ENCODE measurements around the gene KIAA0040.

GRCh38 chr1:175217721-175218531, 25.4 kb upstream of the KIAA0040 start:
- TF ChIP-seq EZH2 (IDR thresholded peaks at IDR 0.05; ENCODE audit: insufficient read depth, poor library complexity, severe bottlenecking), result no peak
- TF ChIP-seq EZH2phosphoT487 (IDR thresholded peaks at IDR 0.05; ENCODE audit: insufficient read depth, low read depth), result no peak

Data from GM23248 (cell line).